ENCODE measurements around the gene NOP14.
"Not testable (repeated sequence)": the region's sequence is repeated elsewhere in the genome, so short reads cannot be mapped to it uniquely, and the experiment has no call there.

Gene NOP14

GRCh38 chr4:2963175-2963965 is at the start of gene NOP14, which contains the start of gene GRK4:
NOP14 (minus strand) TSS chr4:2963406; CDS start chr4:2963319, 87 bp downstream.
GRK4 (plus strand) TSS chr4:2963571; CDS start chr4:2964071, 500 bp downstream.
- peak; percentile 92 to 93 for DNase-seq (ENCODE audit: low read depth in 2 of 2)

- DNase-seq (ENCODE audit: low read depth in 2 of 2): no peak
These were observed 48.4 kb upstream of the NOP14 start for GRCh38 chr4:3011456-3012220.

- no peak for DNase-seq (ENCODE audit: low read depth in 2 of 2)
These were observed 47.8 kb upstream of the NOP14 start for GRCh38 chr4:3010998-3011397.

- DNase-seq (ENCODE audit: low read depth in 2 of 2): no peak
These were observed 47.4 kb upstream of the NOP14 start for GRCh38 chr4:3010577-3010976.

GRCh38 chr4:3009422-3009821 is 46.2 kb upstream of the NOP14 start:
- no peak for DNase-seq (ENCODE audit: low read depth in 2 of 2)

GRCh38 chr4:3007724-3008123 is 44.5 kb upstream of the NOP14 start:
- DNase-seq (ENCODE audit: low read depth in 2 of 2): no peak

- DNase-seq (ENCODE audit: low read depth in 2 of 2): no peak
These were observed 33.2 kb upstream of the NOP14 start for GRCh38 chr4:2996415-2996814.

- DNase-seq (ENCODE audit: low read depth in 2 of 2): no peak
These were observed 32.5 kb upstream of the NOP14 start for GRCh38 chr4:2995546-2996265.

GRCh38 chr4:2994917-2995316 is 31.7 kb upstream of the NOP14 start:
- DNase-seq (ENCODE audit: low read depth in 2 of 2): no peak

GRCh38 chr4:2991243-2991642 is 28.0 kb upstream of the NOP14 start:
- no peak for DNase-seq (ENCODE audit: low read depth in 2 of 2)

- not testable (repeated sequence) for DNase-seq (ENCODE audit: low read depth in 2 of 2)
These were observed 20.5 kb upstream of the NOP14 start for GRCh38 chr4:2983715-2984114.

GRCh38 chr4:2982012-2982411 is 18.8 kb upstream of the NOP14 start:
- DNase-seq (ENCODE audit: low read depth in 2 of 2): no peak

GRCh38 chr4:2981256-2981819 is 18.1 kb upstream of the NOP14 start:
- DNase-seq (ENCODE audit: low read depth in 2 of 2): no peak

- DNase-seq (ENCODE audit: low read depth in 2 of 2): no peak
These were observed 14.2 kb upstream of the NOP14 start for GRCh38 chr4:2977211-2978088.

GRCh38 chr4:2971275-2971674 is 8.1 kb upstream of the NOP14 start:
- no peak for DNase-seq (ENCODE audit: low read depth in 2 of 2)

- no peak for DNase-seq (ENCODE audit: low read depth in 2 of 2)
These were observed 5.2 kb upstream of the NOP14 start for GRCh38 chr4:2968381-2968780.

- DNase-seq (ENCODE audit: low read depth in 2 of 2): no peak
These were observed 2.1 kb upstream of the NOP14 start for GRCh38 chr4:2965262-2965661.

- DNase-seq (ENCODE audit: low read depth in 2 of 2): no peak
These were observed 1.6 kb upstream of the NOP14 start for GRCh38 chr4:2964706-2965258.

- DNase-seq (ENCODE audit: low read depth in 2 of 2): no peak
These were observed 813 bp upstream of the NOP14 start for GRCh38 chr4:2963966-2964471.

- no peak for DNase-seq (ENCODE audit: low read depth in 2 of 2)
These were observed 512 bp downstream of the NOP14 start for GRCh38 chr4:2962614-2963174.
